Activated T-helper 17 cell treated with anti-CD3 and anti-CD28 coated beads, Interleukin-2, amount 50 U/mL, for 72 hours (primary cell): Measurements from ENCODE around the gene TSPAN18. TPM values are rescaled to one million over a fixed set of nuclear protein-coding genes. Genes with fewer than 3 reads are reported as not detected.

Experiments
- ATAC-seq: fragments of 150-1000 bp; cut with Tn5 transposase; replicated peaks from 2 replicates; pipeline ENCODE4 v1.10.0; 2021; ENCODE audit warnings: mild to moderate bottlenecking, moderate library complexity
- H3K27ac Mint-ChIP-seq: one replicate; pipeline ENCODE4 v1.8.0; 2022; ENCODE audit warnings: mixed read lengths
- H3K27me3 Mint-ChIP-seq: one replicate; pipeline ENCODE4 v1.8.0; 2022; ENCODE audit warnings: mixed read lengths
- H3K36me3 Mint-ChIP-seq: one replicate; pipeline ENCODE4 v1.8.0; 2022; ENCODE audit warnings: low read depth, mild to moderate bottlenecking, mixed read lengths
- H3K4me1 Mint-ChIP-seq: one replicate; pipeline ENCODE4 v1.8.0; 2022; ENCODE audit warnings: mixed read lengths
- H3K4me3 Mint-ChIP-seq: one replicate; pipeline ENCODE4 v1.8.0; 2022; ENCODE audit warnings: mild to moderate bottlenecking, mixed read lengths
- H3K9me3 Mint-ChIP-seq: one replicate; pipeline ENCODE4 v1.8.0; 2022; ENCODE audit warnings: mixed read lengths
- total RNA-seq, 2 donors: library from RNA; stranded (reverse); gene quantifications; one replicate each; pipeline ENCODE4 v1.2.3, GENCODE V29; 2022

Gene TSPAN18
- total RNA-seq, 2 donors from 2014 or later = 3.3 to 3.9 TPM

DNA sequence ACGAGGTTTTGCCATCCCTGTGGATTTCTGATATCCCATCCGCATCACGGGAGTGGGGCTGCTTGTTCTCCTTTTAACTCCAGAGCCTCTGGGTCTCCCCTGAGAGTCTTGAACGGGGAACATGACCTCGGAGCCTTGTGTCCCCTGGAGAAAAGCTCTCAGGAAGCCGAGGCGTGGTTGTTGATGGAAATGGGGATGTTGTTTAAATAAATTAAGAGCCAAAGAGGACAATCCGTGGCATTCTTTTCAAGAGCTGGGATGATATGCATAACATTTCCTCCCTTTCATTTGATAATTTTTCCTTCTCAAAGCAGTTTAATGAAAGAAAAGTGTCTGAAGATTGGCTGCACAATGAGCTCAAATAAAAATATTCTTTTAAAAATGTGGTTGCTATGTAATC is 14.2 kb downstream of the TSPAN18 start:
- Mint-ChIP-seq H3K9me3 (no peaks in the 10 kb centered on the region), H3K27me3 (no peaks in the 10 kb centered on the region)

DNA sequence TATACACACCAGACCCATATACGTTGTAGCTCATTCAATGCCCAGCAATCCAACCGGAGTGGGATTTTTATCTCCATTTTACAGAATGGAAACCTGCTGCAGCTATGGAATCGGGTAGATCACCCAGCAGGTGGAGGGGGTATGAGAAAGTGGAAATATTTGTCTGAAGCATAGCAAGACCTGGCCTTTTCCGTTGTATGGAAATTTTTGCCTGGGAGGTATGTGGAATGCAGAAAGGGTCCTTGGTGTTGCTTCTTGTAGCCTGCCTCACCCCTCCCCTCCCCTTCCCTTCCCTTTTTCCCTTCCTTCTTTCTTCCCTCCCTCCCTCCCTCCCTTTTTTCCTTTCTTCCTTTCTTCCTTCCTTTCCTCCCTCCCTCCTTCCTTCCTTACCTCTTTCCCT is 15.2 kb downstream of the TSPAN18 start:
- Mint-ChIP-seq H3K36me3 (peaks cover 7% of the 10 kb centered on the region), H3K4me1 (peaks cover 17% of the 10 kb centered on the region)

More for the DNA sequence above, 14.2 kb downstream of the TSPAN18 start:
- Mint-ChIP-seq H3K27ac (no peak overlapping the region), H3K4me3 (no peak overlapping the region), H3K36me3 (peaks cover 7% of the 10 kb centered on the region), H3K4me1 (peaks cover 21% of the 10 kb centered on the region)
- ATAC-seq = no peak

GRCh38 chr11:44742508-44743246 is 15.9 kb downstream of the TSPAN18 start:
- Mint-ChIP-seq H3K36me3 (peaks cover 7% of the 10 kb centered on the region), H3K27me3 (no peaks in the 10 kb centered on the region), H3K4me1 (peaks cover 16% of the 10 kb centered on the region), H3K27ac (peak overlapping the region; percentile 29), H3K4me3 (no peak overlapping the region), H3K9me3 (no peaks in the 10 kb centered on the region)
- ATAC-seq = no peak

More for the DNA sequence above, 15.2 kb downstream of the TSPAN18 start:
- Mint-ChIP-seq H3K4me3 (no peak overlapping the region), H3K27ac (no peak overlapping the region), H3K27me3 (no peaks in the 10 kb centered on the region), H3K9me3 (no peaks in the 10 kb centered on the region)
- no peak for ATAC-seq

GRCh38 chr11:44743326-44743725 is 16.6 kb downstream of the TSPAN18 start:
- Mint-ChIP-seq H3K4me3 (no peak overlapping the region), H3K27me3 (no peaks in the 10 kb centered on the region), H3K9me3 (no peaks in the 10 kb centered on the region), H3K4me1 (peaks cover 17% of the 10 kb centered on the region), H3K27ac (peak overlapping the region; percentile 29), H3K36me3 (peaks cover 5% of the 10 kb centered on the region)
- ATAC-seq = no peak

GRCh38 chr11:44743959-44744557 is 17.3 kb downstream of the TSPAN18 start:
- peak overlapping the region; percentile 1 for H3K27ac Mint-ChIP-seq
- no peak overlapping the region for H3K4me3 Mint-ChIP-seq
- no peaks in the 10 kb centered on the region for H3K9me3 Mint-ChIP-seq
- H3K4me1 Mint-ChIP-seq = peaks cover 17% of the 10 kb centered on the region
- no peak for ATAC-seq
- H3K36me3 Mint-ChIP-seq = no peaks in the 10 kb centered on the region
- no peaks in the 10 kb centered on the region for H3K27me3 Mint-ChIP-seq

- Mint-ChIP-seq H3K27me3 (no peaks in the 10 kb centered on the region), H3K36me3 (no peaks in the 10 kb centered on the region), H3K27ac (peak overlapping the region; percentile 73), H3K4me1 (peaks cover 17% of the 10 kb centered on the region), H3K4me3 (peak overlapping the region; percentile 67), H3K9me3 (no peaks in the 10 kb centered on the region)
- ATAC-seq = peak; percentile 19
These were observed 20.1 kb downstream of the TSPAN18 start for GRCh38 chr11:44746894-44747293.

DNA sequence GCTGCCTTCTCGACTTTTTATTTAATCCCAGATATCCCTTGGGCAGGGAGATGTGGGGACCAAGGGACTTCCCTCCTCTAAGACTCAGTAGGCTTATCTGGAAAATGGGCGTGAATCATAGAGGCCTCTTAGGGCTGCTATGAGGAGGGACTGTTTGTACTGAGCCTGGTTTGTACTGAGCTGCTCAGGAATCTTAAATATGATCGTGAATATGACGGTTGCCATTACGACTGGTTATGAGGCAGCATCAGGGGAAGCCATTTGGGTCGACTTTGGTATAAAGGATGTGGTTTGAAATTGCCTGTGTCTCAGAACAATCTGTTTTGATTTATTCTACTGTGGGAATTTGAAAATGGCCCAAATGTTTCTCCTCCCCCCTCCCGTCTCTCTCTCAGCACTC is 20.6 kb downstream of the TSPAN18 start:
- no peaks in the 10 kb centered on the region for H3K27me3 Mint-ChIP-seq
- peak overlapping the region; percentile 73 for H3K27ac Mint-ChIP-seq
- no peaks in the 10 kb centered on the region for H3K9me3 Mint-ChIP-seq
- peaks cover 17% of the 10 kb centered on the region for H3K4me1 Mint-ChIP-seq
- peak overlapping the region; percentile 67 for H3K4me3 Mint-ChIP-seq
- H3K36me3 Mint-ChIP-seq = no peaks in the 10 kb centered on the region
- peak; percentile 69 for ATAC-seq

DNA sequence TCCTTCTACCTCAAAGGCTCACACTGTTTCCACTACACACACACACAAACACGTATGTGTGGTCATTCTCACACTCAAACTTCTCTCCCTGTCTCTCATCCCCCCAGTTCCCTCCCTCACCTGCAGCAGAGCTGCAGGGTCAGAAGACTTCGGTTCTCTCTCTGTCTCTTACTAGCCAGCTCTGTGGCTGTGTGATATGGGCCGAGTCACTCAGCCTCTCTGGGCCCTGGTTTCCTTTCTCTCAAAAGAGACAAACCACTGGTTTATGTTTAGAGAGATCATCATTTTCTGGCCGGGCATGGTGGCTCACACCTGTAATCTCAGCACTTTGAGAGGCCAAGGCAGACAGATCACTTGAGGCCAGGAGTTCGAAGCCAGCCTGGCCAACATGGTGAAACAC is 21.1 kb downstream of the TSPAN18 start:
- Mint-ChIP-seq H3K36me3 (no peaks in the 10 kb centered on the region), H3K27me3 (no peaks in the 10 kb centered on the region), H3K4me3 (peak overlapping the region; percentile 67), H3K27ac (peak overlapping the region; percentile 73), H3K9me3 (no peaks in the 10 kb centered on the region), H3K4me1 (peaks cover 17% of the 10 kb centered on the region)
- peak; percentile 74 for ATAC-seq

GRCh38 chr11:44748606-44749005 is 21.8 kb downstream of the TSPAN18 start:
- no peaks in the 10 kb centered on the region for H3K36me3 Mint-ChIP-seq
- no peaks in the 10 kb centered on the region for H3K27me3 Mint-ChIP-seq
- peaks cover 20% of the 10 kb centered on the region for H3K4me1 Mint-ChIP-seq
- peak overlapping the region; percentile 67 for H3K4me3 Mint-ChIP-seq
- ATAC-seq = no peak
- no peaks in the 10 kb centered on the region for H3K9me3 Mint-ChIP-seq
- H3K27ac Mint-ChIP-seq = peak overlapping the region; percentile 73

DNA sequence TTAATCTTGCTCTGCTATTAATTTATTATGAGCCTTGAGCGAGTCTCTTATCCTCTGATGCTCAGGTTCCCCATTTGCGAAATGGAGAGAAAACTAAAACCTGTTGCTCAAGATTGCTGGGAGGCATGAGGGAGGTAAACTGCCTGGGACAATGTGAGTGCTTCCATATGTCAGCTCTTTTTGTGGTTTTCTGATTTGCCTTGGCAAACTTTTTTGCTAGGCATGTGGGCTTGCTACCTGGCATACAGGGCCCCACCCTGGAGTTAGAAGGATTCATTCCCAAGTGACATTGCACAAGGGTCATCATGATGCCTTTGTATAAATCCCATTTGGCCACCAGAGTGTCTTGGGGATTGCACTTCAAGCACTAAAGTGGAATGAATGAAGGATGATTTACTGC is 22.4 kb downstream of the TSPAN18 start:
- no peak for ATAC-seq
- H3K27me3 Mint-ChIP-seq = no peaks in the 10 kb centered on the region
- H3K4me1 Mint-ChIP-seq = peaks cover 18% of the 10 kb centered on the region
- H3K36me3 Mint-ChIP-seq = no peaks in the 10 kb centered on the region
- H3K4me3 Mint-ChIP-seq = no peak overlapping the region
- no peaks in the 10 kb centered on the region for H3K9me3 Mint-ChIP-seq
- no peak overlapping the region for H3K27ac Mint-ChIP-seq

DNA sequence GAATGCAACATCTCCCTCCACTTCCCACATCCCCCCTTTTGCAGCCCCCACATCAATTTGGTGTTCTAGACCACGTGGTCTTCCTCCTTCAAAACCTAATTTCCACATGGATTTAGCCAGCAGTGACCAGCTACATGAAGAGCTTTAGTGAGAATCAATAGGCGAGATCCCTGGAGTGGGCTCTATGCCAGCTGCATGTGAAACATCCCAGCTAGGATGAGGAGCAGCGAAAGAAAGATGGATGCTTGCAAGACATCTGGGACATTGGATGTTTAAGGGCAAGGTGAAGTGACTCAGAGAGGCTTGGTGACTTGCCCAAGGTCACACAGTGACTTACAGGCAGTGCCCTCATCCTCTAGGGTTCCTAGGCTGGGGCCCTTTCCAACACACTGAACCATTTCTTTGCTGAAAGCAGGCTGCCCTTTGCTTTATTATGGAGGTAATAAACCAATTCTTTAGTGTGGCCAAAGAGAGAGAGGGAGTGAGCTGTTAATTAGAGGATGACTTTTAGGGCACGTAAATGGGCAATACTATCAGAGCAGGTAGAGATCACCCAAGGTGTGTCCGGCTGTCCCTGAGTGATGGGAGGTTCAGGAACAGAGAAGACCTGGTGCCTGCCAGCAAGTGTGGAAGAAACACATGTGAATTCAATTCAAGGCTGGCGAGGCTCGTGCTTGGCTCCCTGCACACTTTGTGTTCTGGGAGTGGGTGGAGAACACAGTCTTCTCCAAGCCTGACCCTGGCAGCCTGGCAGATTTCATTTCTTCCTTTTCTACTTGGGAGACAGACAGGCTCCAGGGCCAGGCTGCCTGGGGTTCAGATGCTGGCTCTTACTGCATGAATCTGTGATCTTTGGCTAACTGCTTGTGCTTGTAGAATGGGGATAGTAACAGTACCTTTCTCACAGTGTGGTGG is 24.0 kb downstream of the TSPAN18 start:
- H3K4me1 Mint-ChIP-seq = peaks cover 11% of the 10 kb centered on the region
- H3K27me3 Mint-ChIP-seq = no peaks in the 10 kb centered on the region
- H3K4me3 Mint-ChIP-seq = no peak overlapping the region
- H3K9me3 Mint-ChIP-seq = no peaks in the 10 kb centered on the region
- ATAC-seq = peak; percentile 15
- H3K36me3 Mint-ChIP-seq = no peaks in the 10 kb centered on the region
- no peak overlapping the region for H3K27ac Mint-ChIP-seq

DNA sequence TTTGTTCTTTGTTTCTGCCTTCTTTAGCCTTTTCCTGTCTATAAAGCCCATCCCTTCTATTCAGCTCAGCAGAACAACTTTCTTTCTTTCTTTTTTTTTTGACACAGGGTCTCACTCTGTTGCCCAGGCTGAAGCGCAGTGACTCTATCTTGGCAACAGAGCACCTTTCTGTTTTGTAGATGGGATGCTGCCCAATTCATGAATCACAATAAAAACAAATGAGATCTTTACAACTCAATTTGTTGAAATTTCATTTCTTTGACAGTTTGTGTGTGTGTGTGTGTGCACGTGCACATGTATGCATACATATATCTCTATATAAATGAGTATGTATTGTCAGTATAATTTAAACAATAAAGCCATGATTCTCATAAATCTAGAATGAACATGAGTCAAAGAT is 25.5 kb downstream of the TSPAN18 start:
- Mint-ChIP-seq H3K4me3 (no peak overlapping the region), H3K27me3 (no peaks in the 10 kb centered on the region), H3K27ac (no peak overlapping the region), H3K9me3 (peaks cover 3% of the 10 kb centered on the region), H3K36me3 (no peaks in the 10 kb centered on the region), H3K4me1 (peaks cover 11% of the 10 kb centered on the region)
- ATAC-seq = no peak

- no peak overlapping the region for H3K27ac Mint-ChIP-seq
- no peak for ATAC-seq
- H3K36me3 Mint-ChIP-seq = no peaks in the 10 kb centered on the region
- no peaks in the 10 kb centered on the region for H3K27me3 Mint-ChIP-seq
- peaks cover 3% of the 10 kb centered on the region for H3K9me3 Mint-ChIP-seq
- peaks cover 7% of the 10 kb centered on the region for H3K4me1 Mint-ChIP-seq
- no peak overlapping the region for H3K4me3 Mint-ChIP-seq
These were observed 26.0 kb downstream of the TSPAN18 start for GRCh38 chr11:44752713-44753112.

GRCh38 chr11:44753961-44754645 is 27.3 kb downstream of the TSPAN18 start:
- Mint-ChIP-seq H3K27ac (no peak overlapping the region), H3K9me3 (peaks cover 3% of the 10 kb centered on the region), H3K4me1 (peaks cover 4% of the 10 kb centered on the region), H3K36me3 (no peaks in the 10 kb centered on the region), H3K4me3 (no peak overlapping the region), H3K27me3 (no peaks in the 10 kb centered on the region)
- ATAC-seq = no peak
